Left hindlimb (tissue), 1 donor: Measurements from ENCODE around the gene HDAC4.

Experiments
- DNase-seq: peaks from one replicate; pipeline ENCODE4 v3.0.0-alpha.2; 2018

HDAC4 gene

DNA sequence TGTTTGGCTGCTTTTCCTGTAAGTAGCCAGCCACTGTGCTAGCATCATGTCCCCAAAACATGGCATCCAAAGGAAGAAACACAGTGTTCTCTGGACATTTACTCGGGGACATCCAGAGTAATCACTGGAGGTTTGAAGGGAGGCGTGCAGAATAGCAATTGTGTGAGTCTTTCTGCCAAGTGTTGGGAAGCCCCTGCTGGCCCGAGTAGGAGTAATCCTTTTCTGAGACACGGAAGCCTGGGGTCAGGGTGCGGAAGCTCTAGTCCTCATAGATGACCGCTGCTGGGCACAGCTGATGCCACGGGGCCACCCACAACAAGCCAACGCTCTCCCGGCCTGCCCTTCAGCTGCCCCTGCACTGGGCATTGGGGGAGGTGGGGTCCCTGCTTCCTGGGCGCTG lies 24.8 kb upstream of the HDAC4 start:
- DNase-seq, result no peak

DNA sequence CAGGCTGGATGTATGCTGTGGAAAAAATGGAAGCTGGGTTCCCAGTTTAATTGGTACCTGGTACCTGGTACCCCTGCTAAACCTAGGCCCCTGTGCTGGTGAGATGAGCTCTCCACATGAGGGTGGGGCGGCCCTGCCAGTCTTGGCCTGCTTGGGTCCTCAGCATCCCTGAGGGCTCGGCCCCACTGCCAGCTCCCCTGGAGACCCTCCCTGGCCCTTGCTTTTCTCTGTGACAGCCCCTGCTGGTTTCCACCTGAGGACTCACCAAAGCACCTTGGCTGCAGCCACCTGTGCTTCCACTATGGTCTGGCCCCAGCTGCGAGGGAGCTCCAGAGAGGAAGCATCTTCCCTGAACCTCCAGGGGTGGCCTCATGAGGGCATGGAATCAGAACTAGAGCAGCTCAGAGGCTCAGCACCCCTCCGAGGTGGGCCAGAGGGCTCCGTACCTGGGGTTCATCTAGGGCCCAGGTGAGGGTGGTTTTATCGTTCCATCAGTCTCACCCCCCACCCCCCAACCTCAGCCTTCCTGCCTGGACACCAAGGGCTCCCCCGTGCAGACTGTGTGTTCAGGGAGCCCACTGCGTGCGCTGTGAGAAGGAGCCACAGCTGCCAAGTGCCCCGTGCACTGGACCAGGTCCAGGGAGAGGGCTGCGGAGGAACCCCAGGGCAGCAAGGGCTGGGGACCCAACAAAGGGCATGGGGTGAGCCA lies 23.7 kb upstream of the HDAC4 start:
- no peak for DNase-seq

DNA sequence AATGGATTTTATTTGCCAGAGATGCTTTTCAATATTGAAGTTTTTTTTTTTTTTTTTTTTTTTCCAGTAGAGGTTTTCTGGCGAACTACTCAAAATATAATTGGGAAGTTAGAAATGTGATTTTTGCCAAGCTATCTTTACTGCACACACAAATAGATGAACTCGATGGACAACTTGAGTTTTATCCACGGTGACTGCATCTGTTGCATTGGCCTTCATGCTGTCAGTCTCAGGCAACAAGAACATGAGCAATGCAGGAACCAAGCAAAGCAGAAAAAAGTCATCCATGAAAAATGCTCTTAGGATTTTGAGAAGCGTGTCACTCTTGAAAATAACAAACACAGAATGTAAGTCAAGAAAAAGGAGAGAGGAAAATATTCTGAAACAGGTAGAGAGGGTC lies 22.7 kb upstream of the HDAC4 start:
- no peak for DNase-seq

DNA sequence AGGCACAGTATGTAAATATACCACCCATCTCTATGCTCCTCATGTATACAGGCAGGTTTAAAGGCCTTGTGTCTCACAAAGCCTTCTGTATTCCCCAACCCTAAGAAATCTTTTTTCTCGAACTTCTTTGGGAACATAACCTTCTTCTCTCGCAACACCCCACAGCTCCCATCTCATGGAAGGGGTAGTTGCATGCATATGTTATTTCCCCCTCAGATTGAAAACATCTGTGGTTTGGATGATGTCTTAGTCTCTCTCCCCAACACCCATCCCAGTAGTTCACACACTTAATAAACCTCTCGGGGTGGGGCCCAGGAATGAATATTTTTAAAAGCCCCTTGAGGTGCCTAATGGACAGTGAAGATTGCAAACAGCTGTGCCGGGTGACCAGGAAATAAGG lies 21.0 kb upstream of the HDAC4 start:
- no peak for DNase-seq

DNA sequence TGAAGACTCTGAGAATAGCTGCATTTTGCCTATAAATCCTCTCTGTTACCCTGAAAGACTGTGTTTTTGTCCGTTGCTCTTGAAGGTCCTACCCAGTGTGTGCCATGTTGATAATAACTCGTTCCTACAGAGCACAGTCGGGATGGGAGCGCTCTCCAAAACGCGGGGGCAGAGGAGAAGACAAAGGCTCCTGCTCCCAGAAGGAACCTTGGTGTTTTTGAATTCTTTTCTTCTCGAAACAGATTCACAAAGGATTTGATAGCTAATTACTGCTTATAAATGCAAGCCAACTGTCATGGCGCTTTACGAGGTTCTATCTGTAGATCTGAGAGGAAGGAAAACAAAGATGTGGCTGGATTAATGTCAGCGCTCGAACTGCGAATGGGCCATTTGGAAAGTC lies 19.3 kb upstream of the HDAC4 start:
- DNase-seq, result no peak

DNA sequence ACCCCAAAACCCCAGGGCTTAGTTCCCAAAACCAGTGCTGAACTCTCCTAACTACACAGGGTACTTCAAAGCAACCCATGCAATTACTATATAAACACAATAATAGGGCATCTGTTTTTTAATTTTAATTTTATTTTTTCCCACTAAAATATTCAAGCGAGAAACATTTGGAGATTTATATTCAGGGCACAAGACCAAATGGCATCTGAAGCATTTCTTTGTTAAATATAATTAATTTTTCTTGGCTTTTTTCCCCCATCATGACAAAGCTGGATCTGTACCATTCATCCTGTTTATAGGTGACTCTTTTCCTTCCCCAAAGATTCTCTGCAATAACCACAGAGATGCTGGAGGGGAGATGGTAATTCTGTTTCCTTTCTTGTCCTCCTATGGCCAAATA lies 18.1 kb upstream of the HDAC4 start:
- DNase-seq, result no peak

DNA sequence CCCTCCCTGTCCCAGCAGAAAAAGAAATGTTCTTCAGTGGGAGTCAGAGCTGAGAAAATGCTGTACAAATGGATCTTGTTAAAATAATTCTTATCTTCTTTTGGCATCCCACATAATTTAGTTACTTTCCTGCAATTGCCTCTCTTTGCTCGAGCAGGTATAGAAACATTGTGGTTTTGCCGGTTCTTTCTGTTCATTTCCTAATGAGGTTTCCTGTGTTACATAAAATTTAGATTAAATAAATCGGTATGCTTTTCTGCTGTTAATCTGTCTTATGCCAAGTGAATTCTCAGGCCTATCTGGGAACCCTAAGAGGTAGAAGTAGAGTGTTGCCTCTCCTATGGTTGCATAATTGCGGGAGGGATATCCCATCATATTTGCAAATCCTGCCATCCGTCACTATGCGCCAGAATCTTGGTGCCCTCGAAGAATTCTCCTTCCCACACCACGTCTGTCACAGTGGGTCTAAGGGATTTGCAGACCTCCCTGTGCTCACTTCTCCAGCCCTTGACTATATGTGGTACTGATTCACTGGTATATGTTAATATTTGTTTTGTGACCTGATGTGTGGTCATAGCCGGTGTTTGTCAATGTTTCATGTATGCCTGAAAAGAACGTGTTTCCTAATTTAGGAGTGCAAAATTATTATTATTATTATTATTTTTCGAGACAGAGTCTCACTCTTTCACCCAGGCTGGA lies 12.2 kb upstream of the HDAC4 start:
- no peak for DNase-seq

DNA sequence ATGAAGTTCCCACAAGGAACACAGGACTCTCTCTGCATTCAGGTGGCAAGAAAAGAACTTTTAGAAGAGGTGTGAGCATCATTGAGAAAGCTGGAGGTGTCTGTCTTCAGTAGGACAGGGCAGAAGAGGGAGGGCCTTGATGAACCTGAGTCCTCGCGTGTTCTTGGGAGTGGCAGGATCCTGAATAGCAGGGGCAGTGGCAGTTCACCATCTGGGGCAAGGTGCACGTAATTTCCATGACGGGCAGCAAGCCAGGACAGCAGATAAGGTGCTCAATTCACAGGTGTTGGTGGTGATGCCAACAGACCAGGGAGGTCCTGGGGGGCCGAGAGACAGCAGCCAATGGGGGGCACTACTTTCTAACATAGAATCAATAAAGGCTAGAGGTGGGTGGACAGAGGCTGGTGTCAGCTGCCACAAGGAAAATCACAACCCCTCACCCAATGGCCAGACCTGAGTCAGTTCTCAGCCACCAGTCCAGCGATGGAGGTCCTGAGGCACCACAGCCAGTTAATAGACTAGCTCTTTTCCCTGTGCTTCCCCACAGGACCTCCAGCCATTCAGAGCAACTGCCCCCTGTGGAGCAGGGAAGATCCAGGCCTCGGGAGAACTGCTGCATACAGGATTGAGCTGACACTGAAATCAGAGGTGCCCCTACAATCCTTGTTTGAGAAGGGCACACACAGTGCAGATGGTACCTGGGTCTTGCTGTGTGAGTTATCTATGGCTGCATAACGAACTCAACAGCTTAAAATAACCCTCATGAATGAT lies 10.9 kb upstream of the HDAC4 start:
- no peak for DNase-seq

DNA sequence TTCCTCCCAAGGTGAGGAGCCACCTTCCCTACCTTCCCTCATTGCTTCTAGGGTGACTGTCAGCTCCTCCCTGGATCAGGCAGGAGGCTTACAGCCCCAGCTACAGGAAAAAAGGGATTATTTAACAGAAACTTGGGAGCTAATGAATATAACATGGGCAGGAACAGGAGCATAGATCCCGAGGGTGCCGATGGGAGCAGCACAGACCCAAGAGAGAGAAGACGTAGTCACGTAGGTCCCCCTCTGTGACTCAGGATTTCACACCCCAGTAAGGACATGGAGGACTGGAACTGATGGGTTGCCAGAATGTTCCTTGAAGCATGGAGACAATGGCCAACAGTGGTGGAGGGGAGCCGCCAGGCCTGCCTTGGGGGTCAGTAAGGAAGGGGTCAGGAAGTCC lies 10.3 kb upstream of the HDAC4 start:
- DNase-seq, result no peak

DNA sequence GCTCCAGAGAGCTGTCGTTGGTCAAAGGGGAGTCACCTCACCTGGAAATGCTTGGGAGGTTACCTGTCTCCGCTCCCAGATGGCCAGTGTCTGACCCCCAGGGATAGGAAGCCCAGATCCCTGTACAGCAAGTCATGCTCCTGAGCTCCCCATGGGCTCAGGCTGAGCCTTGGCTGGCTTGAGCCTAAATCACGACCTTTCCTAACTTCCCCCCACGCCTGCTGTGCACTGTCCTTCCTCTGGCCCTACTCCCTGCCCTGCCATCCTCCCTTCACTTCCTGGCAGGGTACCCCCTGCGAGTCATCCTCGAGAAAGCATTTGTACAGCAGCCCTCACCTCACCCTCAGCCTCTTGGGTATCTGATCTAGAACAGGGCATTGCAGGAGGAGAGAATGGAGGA lies 9.2 kb upstream of the HDAC4 start:
- DNase-seq, result no peak

DNA sequence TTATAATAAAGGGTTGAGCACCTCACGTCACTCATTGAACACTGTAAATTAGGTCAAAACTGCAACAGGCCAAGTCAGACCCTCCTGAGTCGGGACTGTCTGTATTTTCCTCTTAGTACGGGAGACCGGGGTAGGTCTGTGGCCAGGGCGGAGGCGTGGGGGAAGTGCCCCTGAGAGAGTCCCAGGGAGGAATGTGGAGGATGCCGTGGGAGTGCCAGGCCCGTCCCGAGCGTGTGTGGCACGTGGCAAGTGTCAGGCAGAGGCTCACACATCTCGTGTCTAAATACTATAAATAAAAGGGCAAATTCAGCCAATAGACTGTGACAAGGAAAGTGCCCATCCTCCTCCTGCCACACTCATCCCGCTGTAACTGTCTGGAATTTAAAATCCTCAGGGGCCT lies 6.3 kb upstream of the HDAC4 start:
- DNase-seq, result no peak

DNA sequence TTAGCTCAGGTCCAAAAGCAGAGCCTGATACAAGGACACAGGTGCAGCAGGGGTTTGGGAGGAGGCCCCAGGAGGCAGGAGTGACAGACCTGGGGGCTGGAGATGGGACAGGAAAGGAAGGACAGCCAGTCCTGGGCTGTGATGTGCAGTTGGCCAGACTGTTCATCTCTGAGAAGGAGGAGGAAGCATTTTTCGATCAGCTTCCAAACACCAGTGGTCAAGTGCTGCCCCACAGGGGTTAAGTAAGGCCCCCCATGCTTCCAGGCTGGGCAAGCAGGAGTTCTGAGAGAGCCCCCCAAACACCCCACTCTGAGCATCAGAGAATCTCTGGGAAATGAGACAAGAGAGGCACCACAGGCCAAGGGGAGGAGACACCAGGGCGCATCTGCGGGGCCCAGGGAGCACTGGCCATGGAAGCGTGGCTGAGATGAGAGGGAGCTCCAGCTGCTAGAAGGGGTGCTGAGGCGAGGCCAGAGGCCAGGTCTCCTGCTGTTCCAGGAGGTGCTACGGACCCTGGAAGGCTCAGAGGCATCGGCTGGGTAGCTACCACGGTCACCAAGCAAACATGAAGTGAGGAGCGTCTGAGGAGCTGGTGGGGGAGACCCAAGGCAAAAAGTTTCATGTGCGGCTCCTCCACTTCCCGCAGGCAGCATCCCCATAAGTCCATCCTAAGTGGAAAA lies 5.6 kb upstream of the HDAC4 start:
- no peak for DNase-seq

DNA sequence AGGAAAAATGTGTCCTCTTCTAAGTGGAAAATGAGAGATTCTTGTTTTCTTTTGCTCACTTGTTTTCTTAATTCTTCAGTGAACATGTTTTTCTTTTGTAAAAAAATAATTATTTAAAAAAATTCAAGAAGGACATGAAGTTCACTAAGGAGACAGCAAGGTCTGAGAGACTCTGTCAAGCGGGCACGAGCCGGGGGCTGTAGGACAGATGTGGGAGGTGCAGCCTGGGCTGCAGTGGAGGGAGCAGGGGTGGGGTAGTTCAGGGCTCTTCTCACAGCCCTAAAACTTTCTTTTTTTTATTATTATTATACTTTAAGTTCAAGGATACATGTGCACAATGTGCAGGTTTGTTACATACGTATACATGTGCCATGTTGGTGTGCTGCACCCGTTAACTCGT lies 4.3 kb upstream of the HDAC4 start:
- no peak for DNase-seq

DNA sequence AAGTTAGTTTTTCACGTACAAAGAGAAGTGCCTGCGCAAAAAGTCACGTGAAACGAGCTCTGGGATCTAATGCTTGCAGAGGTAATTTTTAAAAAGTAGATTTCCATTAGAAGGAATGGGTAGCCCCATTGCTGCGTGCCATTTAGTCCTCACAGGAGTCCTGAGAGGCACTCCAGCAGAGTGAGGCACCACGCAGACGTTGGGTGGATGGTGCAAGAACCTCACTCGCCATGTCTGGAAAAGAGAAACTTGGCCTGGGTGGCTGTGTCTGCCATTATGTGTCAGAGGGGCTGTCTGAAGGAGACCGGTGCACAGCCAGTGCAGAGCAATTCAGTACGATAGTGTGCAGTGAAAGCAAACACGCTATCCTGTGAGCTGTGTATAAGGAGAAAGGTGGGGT lies 1.8 kb upstream of the HDAC4 start:
- no peak for DNase-seq

DNA sequence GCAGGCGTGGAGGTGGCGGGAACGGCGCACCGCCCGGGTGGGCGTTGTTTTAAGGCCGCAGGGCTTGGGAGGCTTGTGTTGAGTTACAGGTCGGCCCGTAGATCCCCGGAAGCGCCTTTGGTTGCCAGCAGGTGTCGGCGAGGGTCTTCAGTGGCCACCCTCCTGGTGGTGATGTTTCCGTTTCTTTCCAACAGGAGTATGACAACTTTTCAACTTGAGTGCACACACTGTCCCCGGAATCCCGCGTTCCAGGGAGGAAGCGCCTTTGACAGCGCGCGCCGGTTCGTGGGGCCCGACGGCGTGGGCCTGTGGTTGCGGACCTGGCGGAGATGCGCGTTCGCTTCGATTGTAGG lies 1.0 kb upstream of the HDAC4 start:
- DNase-seq, result no peak

DNA sequence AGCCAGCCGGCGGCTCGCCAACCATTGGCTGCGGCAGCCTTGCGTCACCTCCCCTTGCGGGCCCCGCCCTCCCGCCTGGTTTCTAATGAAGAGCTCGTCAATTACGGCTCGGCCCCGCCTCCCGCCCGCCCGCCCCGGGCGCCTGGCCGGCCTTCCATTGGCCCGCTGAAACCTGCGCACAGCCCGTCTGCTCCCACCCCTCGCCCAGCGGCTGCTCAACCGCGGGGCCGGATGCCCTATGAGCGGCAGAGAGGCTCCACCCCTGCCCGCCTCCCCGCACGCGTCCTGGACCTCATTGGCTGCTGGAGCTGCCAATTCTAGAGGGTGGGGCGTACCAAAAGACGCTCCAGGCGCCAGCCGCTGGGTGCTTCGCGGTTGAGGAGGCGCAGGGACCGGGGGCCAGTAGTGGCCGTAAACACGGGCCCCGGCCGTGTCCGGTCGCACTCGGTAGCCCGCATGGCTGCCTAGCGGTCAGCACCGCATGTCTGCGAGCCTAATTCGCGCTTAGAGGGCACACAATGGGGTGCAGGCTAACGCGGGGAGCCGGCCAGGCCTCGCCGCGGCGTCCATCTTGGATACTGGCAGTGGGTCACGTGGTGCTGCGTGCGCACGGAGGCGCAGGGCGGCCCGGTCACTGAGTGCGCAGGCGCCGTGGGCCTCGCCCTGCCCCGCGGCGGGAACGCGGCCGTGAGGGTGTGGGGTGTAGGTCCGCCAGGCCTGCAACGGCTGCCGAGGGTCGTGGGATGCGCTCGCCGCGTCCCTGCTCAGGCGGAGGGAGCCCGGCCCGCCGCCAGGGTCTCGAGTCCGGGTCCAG lies 454 bp upstream of the HDAC4 start:
- DNase-seq, result peak; percentile 100

DNA sequence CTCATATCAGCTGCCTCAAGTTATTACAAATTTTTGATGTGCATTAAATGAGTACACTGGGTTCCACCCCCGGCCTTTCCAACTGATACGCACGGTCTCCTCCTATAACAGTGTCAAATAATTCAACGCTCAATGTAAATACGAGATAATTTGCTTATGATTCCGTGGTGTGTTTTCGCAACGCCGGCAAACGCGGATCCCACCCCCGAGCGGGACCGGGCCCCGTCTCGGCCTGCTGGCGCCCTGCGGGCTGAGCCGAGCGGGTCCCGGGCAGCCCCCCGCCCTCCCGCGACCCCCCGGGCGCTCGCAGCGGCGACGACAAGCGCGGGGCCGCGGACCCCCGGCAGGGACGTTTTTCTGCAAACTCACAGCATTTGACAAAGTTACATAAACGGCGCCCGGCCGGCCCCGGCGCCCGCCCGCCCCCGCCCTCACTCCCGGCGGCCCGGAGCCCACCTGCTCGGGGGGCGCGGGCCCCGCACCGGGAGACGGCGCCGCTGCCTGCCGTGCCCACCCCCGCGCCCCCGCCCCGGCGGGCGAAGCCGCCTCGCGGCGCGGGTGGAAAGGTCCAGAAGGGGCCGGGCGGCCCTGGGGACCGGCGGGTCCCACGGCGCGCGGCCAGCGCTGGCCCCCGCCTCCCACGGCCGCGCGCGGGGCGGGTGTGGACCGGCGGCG lies 762 bp downstream of the HDAC4 start:
- DNase-seq, result no peak

DNA sequence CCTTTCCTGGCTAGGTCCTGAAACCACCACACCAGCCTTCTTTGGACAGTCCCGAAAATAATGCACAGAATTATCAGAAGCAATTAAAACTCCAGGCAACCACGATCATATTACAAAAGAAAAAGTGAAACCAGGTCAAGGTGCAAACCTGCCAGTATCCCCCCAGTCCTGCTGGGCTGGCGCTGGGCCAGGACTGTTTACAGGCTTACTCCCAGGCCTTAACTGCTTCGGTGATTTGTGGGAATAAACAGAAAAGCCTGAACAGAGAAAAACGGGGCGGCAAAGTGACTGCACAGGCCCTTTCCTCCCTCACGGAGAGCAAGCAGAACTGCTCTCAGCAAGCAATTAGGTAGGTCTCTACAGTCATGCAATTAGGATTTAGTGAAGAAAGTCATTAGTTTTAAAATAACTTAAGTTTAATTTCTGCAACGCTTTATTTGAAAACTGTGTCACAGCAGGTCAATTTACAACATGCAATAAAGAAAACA lies 1.3 kb downstream of the HDAC4 start:
- DNase-seq, result no peak

DNA sequence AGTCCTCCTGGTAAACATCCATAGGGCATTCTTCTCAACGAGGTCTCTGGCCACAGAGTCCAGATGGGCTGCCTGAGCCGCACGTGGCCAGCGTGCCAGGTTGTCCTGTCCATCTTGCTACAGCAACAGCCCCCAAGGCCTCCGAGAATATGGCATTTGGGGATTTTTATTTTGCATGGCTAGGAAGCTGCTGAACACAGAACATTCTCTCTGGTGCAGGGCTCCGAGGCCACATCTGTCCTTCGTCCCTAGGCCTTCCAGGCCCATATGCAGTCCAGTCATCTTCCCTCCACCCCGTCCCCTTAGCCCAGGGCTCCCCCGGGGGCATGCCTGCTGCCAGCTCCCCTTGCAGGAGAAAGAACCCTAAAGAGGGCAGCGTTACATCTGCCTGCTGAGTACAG lies 2.3 kb downstream of the HDAC4 start:
- no peak for DNase-seq

DNA sequence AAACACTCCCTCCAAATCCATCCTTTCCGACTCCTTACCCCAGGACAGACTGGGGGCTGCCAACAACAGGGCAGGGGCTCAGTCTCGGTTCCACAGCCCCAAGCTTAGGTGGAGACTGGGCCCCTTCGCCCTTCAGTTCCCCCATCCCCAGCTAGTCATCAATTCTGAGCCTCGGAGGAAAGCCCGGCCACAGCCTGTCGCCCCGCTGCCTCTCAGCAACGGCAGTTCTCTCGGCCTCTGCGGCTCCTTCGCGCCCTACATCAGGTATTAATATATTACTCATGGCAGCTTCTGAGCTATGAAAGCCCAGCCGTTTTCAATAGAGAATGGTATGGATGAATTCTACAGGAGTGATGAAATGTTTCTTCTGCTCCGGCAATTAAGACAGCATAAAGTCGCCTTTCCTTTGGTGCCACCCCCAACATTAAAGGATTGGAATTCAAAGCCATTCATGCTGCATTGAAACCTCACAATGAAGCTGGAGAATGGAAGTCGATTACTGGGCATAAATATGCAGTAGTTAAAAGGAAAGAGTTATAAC lies 2.8 kb downstream of the HDAC4 start:
- no peak for DNase-seq

DNA sequence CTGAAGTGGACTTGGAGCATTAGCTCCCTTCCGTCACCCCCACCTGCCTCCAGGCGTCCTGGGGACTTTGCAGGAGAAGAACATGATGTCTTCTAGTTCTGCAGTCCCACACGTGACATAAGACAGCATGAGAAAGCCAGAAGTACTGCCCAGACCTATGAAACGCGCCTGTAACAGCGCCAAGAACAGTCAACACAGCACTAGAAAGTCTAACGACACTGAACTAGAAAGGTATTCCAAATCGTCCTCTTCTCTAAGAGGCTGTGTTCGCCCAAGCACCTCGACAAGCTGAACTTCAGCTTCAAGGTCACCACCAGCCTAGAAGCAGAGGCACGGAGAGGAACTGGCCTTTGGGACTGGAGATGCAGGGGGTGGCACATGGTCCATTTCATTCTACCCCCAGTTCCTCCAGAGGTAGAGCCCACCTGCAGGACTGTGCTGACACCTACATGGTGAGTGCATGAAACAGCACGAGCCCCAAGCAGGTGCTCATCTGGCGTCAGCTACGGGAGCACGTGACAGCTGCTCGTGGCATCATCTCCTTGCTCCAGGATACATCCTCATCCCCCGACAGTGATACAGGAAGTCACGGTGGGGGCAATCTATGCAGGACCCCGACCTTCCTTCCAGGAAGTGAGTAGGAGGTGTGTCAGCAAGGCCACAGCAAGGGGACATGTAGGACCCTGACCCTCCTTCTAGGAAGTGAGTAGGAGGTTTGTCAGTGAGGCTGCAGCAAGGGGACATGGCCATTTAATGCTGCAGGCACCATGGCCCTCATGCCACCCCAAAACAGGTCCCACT lies 3.7 kb downstream of the HDAC4 start:
- no peak for DNase-seq
